DND-41 (cell line): ENCODE results near the gene WDR45B.
A peak's percentile ranks its signal among the peaks of the same experiment; 100 is the strongest.

ENCODE experiments used
- ATAC-seq: fragments of 200-7000 bp; cut with Tn5 transposase; 3 replicates; pipeline ENCODE4 v1.9.1; 2021; ENCODE audit warnings: low read depth; ENCODE audit not compliant: insufficient read depth
- DNase-seq: peaks from one replicate; pipeline ENCODE4 v3.0.0-alpha.2; 2020
- H2AFZ ChIP-seq: 2 replicates; pipeline ENCODE4 v1.6.0; 2012; ENCODE audit warnings: low read depth, low read length
- H3K27ac ChIP-seq: 2 replicates; pipeline ENCODE4 v1.5.1; 2012; ENCODE audit warnings: low read length, inconsistent platforms
- H3K27me3 ChIP-seq: fragments of 200-600 bp; sonication (generic); 2 replicates; pipeline ENCODE4 v1.6.0; 2012; ENCODE audit warnings: low read length, mild to moderate bottlenecking, inconsistent platforms; ENCODE audit not compliant: insufficient read depth, poor library complexity
- H3K36me3 ChIP-seq: 2 replicates; pipeline ENCODE4 v1.5.1; 2012; ENCODE audit warnings: low read length, inconsistent platforms; ENCODE audit not compliant: insufficient read depth
- H3K4me1 ChIP-seq: 2 replicates; pipeline ENCODE4 v1.5.1; 2012; ENCODE audit warnings: mild to moderate bottlenecking, low read length; ENCODE audit not compliant: insufficient read depth
- H3K4me2 ChIP-seq: 2 replicates; pipeline ENCODE4 v1.6.0; 2012; ENCODE audit warnings: mild to moderate bottlenecking, moderate library complexity, low read length, inconsistent platforms; ENCODE audit not compliant: insufficient read depth
- H3K4me3 ChIP-seq, 2 experiments: fragments of 200-600 bp in 1 of 2; shearing (Covaris generic) in 1 of 2; 2 replicates each; pipeline ENCODE4 v1.5.1; 2012 to 2016; ENCODE audit warnings: inconsistent platforms in 2 of 2, low read length in 2 of 2, mild to moderate bottlenecking in 2 of 2, low read depth in 1 of 2, moderate library complexity in 1 of 2
- H3K79me2 ChIP-seq: 2 replicates; pipeline ENCODE4 v1.6.0; 2012; ENCODE audit warnings: low read length, inconsistent platforms; ENCODE audit not compliant: insufficient read depth
- H3K9ac ChIP-seq: 2 replicates; pipeline ENCODE4 v1.6.0; 2012; ENCODE audit warnings: low read depth, mild to moderate bottlenecking, inconsistent platforms, low read length, moderate library complexity
- H3K9me3 ChIP-seq: 2 replicates; pipeline ENCODE4 v1.5.1; 2012; ENCODE audit warnings: low read length, moderate library complexity, mild to moderate bottlenecking, inconsistent platforms; ENCODE audit not compliant: insufficient read depth, severe bottlenecking
- H4K20me1 ChIP-seq: 2 replicates; pipeline ENCODE4 v1.6.0; 2012; ENCODE audit warnings: low read length; ENCODE audit not compliant: insufficient read depth
- EZH2 ChIP-seq: IDR thresholded peaks from 3 replicates; pipeline ENCODE4 v1.6.1; 2012; ENCODE audit warnings: borderline replicate concordance, low read depth, mild to moderate bottlenecking, moderate library complexity, low read length, inconsistent platforms; ENCODE audit not compliant: severe bottlenecking
- TF ChIP-seq, protein P1 (sequence below): IDR thresholded peaks from 2 replicates; pipeline ENCODE4 v1.5.1; 2012; ENCODE audit warnings: borderline replicate concordance, low read length, moderate library complexity, mild to moderate bottlenecking; ENCODE audit not compliant: poor library complexity, severe bottlenecking; ENCODE audit errors: extremely low read depth

Gene WDR45B

DNA sequence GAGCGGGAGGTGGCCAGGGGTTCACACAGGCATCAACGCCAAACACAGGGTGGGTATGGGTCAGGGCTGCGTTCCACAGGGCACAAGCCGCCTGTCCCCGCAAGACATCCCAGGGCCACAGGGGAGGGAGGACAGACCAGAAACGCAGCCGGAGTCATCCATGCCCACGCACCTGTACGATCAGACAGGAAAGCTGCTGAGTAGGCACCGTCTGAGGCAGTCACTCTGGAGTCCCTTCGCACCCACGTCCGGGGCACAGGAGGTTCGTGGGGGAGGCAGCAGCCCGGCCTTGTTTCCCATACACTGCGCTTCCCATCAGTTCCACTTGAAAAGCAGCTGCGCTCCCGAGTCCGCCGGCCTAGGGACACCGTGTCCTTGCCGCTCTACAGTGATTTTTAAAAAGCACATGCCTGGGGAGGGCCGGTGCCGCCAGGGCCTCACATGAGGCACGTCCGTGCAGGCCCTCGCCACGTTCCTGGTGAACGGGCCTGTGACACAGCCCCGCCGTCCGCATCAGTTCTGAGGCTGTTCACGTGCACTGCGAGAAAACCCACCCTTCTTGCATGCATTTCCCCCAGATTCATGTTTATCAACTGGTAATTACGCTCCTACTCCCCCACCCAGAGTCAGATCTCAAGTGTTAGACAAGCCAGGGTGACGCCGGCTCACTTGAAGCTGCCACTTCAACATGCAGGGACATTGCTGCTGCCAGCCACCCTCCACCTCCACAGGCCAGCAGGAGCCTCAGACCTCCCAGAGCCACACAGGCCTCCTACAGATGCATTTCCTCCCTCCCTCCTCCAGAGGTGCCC, 34.8 kb downstream of the WDR45B start:
- Histone ChIP-seq H3K4me3 (no peak overlapping the region), H3K27ac (no peak overlapping the region), H3K79me2 (no peaks in the 10 kb centered on the region), H3K9me3 (no peaks in the 10 kb centered on the region), H2AFZ (no peak overlapping the region), H3K36me3 (peaks cover 45% of the 10 kb centered on the region), H3K27me3 (no peaks in the 10 kb centered on the region), H4K20me1 (peaks cover 9% of the 10 kb centered on the region; the same call in 1 of the 2 replicates), H3K4me2 (no peak overlapping the region), H3K9ac (no peak overlapping the region), H3K4me1 (no peaks in the 10 kb centered on the region)
- ATAC-seq: 0 out of 3 replicates have a peak, but pooled peaks have one; percentile 23
- no peak for TF ChIP-seq EZH2
- TF ChIP-seq, protein P1, sequence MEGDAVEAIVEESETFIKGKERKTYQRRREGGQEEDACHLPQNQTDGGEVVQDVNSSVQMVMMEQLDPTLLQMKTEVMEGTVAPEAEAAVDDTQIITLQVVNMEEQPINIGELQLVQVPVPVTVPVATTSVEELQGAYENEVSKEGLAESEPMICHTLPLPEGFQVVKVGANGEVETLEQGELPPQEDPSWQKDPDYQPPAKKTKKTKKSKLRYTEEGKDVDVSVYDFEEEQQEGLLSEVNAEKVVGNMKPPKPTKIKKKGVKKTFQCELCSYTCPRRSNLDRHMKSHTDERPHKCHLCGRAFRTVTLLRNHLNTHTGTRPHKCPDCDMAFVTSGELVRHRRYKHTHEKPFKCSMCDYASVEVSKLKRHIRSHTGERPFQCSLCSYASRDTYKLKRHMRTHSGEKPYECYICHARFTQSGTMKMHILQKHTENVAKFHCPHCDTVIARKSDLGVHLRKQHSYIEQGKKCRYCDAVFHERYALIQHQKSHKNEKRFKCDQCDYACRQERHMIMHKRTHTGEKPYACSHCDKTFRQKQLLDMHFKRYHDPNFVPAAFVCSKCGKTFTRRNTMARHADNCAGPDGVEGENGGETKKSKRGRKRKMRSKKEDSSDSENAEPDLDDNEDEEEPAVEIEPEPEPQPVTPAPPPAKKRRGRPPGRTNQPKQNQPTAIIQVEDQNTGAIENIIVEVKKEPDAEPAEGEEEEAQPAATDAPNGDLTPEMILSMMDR: no peak
- no peak for DNase-seq

DNA sequence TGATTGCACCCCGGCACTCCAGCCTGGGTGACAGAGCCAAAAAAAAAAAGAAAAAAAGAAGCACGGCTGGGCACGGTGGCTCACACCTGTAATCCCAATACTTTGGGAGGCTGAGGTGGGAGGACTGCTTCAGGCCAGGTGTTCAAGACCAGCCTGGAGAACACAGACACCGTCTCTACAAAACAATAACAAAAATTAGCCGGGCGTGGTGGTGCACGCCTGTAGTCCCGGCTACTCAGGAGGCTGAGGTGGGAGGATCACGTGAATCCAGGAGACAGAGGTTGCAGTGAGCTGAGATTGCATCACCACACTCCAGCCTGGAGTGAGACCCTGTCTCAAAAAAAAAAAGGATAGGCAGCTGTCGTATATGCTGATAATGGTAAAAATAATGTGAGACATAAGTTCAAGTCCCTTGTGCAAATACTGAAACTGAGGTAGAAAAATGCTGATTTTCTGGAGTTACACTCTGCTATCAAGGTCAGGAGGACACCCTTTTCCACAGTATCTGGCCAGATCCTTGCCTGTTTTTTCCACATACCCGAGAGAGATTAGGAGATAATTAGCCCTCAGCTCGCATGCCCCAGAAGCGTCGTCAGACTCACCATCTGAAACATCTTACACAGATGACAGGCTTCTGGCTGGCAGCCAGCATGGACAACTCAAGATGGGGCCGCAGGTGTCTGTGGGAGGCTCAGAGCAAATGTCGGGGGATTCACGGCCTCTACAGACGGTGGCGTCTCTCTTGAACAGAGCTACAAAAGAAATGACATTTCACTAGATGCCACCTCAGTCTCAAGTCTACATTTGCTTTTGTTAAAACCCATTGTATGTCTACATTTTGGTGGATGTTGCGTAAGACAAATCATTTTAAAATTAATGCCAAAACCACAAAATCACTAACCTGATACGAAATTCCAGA, 36.8 kb downstream of the WDR45B start:
- Histone ChIP-seq H3K27me3 (no peaks in the 10 kb centered on the region), H3K4me2 (no peak overlapping the region), H3K36me3 (peaks cover 31% of the 10 kb centered on the region), H3K4me1 (no peaks in the 10 kb centered on the region), H3K27ac (no peak overlapping the region), H3K9me3 (no peaks in the 10 kb centered on the region), H3K9ac (no peak overlapping the region), H3K4me3 (no peak overlapping the region), H4K20me1 (peaks cover 13% of the 10 kb centered on the region; the same call in 1 of the 2 replicates), H3K79me2 (no peaks in the 10 kb centered on the region), H2AFZ (no peak overlapping the region)
- TF ChIP-seq EZH2: no peak
- ATAC-seq: peak; percentile 27; the same call in 1 of the 3 replicates
- no peak for DNase-seq

DNA sequence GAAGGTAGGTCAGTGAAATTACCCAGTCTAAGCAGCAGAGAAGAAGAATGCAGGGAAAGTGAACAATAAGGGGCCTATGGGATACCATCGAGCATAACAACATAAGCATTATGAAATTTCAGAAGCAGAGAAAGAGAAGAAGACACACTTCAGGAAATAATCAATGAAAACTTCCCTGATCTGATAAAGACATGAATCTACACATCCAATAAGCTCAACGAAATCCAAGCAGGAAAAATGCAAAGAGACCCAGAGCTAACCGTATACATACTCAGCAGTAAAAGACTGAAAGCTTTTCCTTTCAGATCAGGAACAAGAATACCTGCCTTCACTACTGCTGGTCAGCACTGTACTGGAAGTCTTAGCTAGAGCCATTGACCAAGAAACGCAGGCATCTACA, 38.6 kb downstream of the WDR45B start:
- Histone ChIP-seq H4K20me1 (peaks cover 13% of the 10 kb centered on the region; the same call in 1 of the 2 replicates), H3K4me1 (no peaks in the 10 kb centered on the region), H3K79me2 (no peaks in the 10 kb centered on the region), H3K4me2 (no peak overlapping the region), H3K4me3 (no peak overlapping the region), H3K9ac (no peak overlapping the region), H3K27me3 (no peaks in the 10 kb centered on the region), H3K9me3 (no peaks in the 10 kb centered on the region), H2AFZ (no peak overlapping the region), H3K27ac (no peak overlapping the region), H3K36me3 (peaks cover 23% of the 10 kb centered on the region; the same call in 1 of the 2 replicates)
- DNase-seq (no peak), ATAC-seq (no peak)
- TF ChIP-seq, protein P1: no peak
- no peak for TF ChIP-seq EZH2

DNA sequence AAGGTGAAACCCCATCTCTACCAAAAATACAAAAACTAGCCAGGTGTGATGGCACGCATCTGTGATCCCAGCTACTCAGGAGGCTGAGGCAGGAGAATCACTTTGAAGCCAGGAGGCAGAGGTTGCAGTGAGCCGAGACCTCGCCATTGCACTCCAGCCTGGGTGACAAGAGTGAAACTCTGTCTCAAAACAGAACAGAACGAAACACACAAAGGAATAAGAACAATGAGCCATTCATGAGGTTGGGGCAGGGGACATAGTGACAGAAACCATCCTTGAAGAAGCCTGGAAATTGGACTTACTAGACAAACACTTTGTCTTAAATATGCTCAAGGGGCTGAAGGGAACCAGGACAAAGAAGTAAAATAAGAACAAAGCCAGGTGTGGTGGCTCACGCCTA, 39.4 kb downstream of the WDR45B start:
- Histone ChIP-seq H3K36me3 (peaks cover 30% of the 10 kb centered on the region), H3K4me3 (no peak overlapping the region), H4K20me1 (peaks cover 16% of the 10 kb centered on the region; the same call in 1 of the 2 replicates), H2AFZ (no peak overlapping the region), H3K27ac (no peak overlapping the region), H3K9me3 (no peaks in the 10 kb centered on the region), H3K79me2 (no peaks in the 10 kb centered on the region), H3K27me3 (no peaks in the 10 kb centered on the region), H3K4me2 (no peak overlapping the region), H3K9ac (no peak overlapping the region), H3K4me1 (no peaks in the 10 kb centered on the region)
- TF ChIP-seq, protein P1: no peak
- TF ChIP-seq EZH2: no peak
- ATAC-seq: no peak
- DNase-seq: no peak
